ENCODE measurements around the gene SLC43A2. TPM values are rescaled to one million over a fixed set of nuclear protein-coding genes. Genes with fewer than 3 reads are reported as not detected.

The SLC43A2 gene
- total RNA-seq, 1 experiment from 2014 or later, result 12.6 TPM

GRCh38 chr17:1593630-1593931 is 35.1 kb downstream of the SLC43A2 start:
- peak overlapping the region; percentile 1; the same call in 1 of the 2 replicates for H3K4me2 ChIP-seq (ENCODE audit: low read length)
- no peaks in the 10 kb centered on the region for H3K27me3 ChIP-seq (ENCODE audit: insufficient read depth, low read length)
- H3K79me2 ChIP-seq (ENCODE audit: insufficient read depth, low read length), result no peaks in the 10 kb centered on the region
- H4K20me1 ChIP-seq (ENCODE audit: insufficient read depth), result no peaks in the 10 kb centered on the region
- DNase-seq (ENCODE audit: low read depth, low spot score) (no peak), ATAC-seq (no peak)
- intact Hi-C loops (cut with micrococcal nuclease), result no loop called here
- TF ChIP-seq SP1 (IDR thresholded peaks at IDR 0.05; ENCODE audit: low read depth) (no peak), EZH2 (IDR thresholded peaks at IDR 0.05) (no peak), YY1 (IDR thresholded peaks at IDR 0.05; ENCODE audit: extremely low read depth, insufficient replicate concordance, low read depth, low read length) (no peak)
- TF ChIP-seq, protein P1, sequence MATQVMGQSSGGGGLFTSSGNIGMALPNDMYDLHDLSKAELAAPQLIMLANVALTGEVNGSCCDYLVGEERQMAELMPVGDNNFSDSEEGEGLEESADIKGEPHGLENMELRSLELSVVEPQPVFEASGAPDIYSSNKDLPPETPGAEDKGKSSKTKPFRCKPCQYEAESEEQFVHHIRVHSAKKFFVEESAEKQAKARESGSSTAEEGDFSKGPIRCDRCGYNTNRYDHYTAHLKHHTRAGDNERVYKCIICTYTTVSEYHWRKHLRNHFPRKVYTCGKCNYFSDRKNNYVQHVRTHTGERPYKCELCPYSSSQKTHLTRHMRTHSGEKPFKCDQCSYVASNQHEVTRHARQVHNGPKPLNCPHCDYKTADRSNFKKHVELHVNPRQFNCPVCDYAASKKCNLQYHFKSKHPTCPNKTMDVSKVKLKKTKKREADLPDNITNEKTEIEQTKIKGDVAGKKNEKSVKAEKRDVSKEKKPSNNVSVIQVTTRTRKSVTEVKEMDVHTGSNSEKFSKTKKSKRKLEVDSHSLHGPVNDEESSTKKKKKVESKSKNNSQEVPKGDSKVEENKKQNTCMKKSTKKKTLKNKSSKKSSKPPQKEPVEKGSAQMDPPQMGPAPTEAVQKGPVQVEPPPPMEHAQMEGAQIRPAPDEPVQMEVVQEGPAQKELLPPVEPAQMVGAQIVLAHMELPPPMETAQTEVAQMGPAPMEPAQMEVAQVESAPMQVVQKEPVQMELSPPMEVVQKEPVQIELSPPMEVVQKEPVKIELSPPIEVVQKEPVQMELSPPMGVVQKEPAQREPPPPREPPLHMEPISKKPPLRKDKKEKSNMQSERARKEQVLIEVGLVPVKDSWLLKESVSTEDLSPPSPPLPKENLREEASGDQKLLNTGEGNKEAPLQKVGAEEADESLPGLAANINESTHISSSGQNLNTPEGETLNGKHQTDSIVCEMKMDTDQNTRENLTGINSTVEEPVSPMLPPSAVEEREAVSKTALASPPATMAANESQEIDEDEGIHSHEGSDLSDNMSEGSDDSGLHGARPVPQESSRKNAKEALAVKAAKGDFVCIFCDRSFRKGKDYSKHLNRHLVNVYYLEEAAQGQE (IDR thresholded peaks at IDR 0.05; ENCODE audit: low read depth), result no peak
- ChIA-PET POLR2A (no interaction called here), RAD21 (ENCODE audit: low non-redundant PET in 1 of 2, low total read pairs in 2 of 2, uncharacterized antibody in 2 of 2, unreplicated experiment in 2 of 2) (no interaction called here), CTCF (no interaction called here)
- H3K9me3 ChIP-seq (ENCODE audit: control insufficient read depth in 1 of 2, insufficient read depth in 1 of 2, low read depth in 1 of 2, low read length in 2 of 2), result no peaks in the 10 kb centered on the region
- H3K27ac ChIP-seq (ENCODE audit: low read depth, low read length), result no peak overlapping the region
- no TSS peak for BruUV-seq (replicated peaks)
- H3K4me3 ChIP-seq (replicated peaks in 1 of 2; ENCODE audit: low read depth in 1 of 2, low read length in 2 of 2), result no peak overlapping the region
- no peaks in the 10 kb centered on the region for H3K9me2 ChIP-seq (ENCODE audit: insufficient read depth)
- no peaks in the 10 kb centered on the region for H3K36me3 ChIP-seq (ENCODE audit: control insufficient read depth in 1 of 2, insufficient read depth in 2 of 2, low read length in 2 of 2)
- no peak overlapping the region for H2AFZ ChIP-seq (ENCODE audit: low read depth, low read length, poor library complexity, severe bottlenecking)
- H3K9ac ChIP-seq (ENCODE audit: low read length), result no peak overlapping the region
- peaks cover 30 to 52% of the 10 kb centered on the region in 2 experiments for H3K4me1 ChIP-seq (ENCODE audit: control insufficient read depth in 1 of 2, insufficient read depth in 2 of 2, low read length in 2 of 2)

- Histone ChIP-seq H3K4me2 (ENCODE audit: low read length) (peak overlapping the region; percentile 1; the same call in 1 of the 2 replicates), H3K4me3 (replicated peaks in 1 of 2; ENCODE audit: low read depth in 1 of 2, low read length in 2 of 2) (no peak overlapping the region), H4K20me1 (ENCODE audit: insufficient read depth) (no peaks in the 10 kb centered on the region), H3K36me3 (ENCODE audit: control insufficient read depth in 1 of 2, insufficient read depth in 2 of 2, low read length in 2 of 2) (no peaks in the 10 kb centered on the region), H3K27ac (ENCODE audit: low read depth, low read length) (no peak overlapping the region), H3K9me3 (ENCODE audit: control insufficient read depth in 1 of 2, insufficient read depth in 1 of 2, low read depth in 1 of 2, low read length in 2 of 2) (no peaks in the 10 kb centered on the region), H3K79me2 (ENCODE audit: insufficient read depth, low read length) (no peaks in the 10 kb centered on the region), H3K9ac (ENCODE audit: low read length) (no peak overlapping the region), H2AFZ (ENCODE audit: low read depth, low read length, poor library complexity, severe bottlenecking) (no peak overlapping the region), H3K4me1 (ENCODE audit: control insufficient read depth in 1 of 2, insufficient read depth in 2 of 2, low read length in 2 of 2) (peaks cover 29 to 46% of the 10 kb centered on the region in 2 experiments), H3K9me2 (ENCODE audit: insufficient read depth) (no peaks in the 10 kb centered on the region), H3K27me3 (ENCODE audit: insufficient read depth, low read length) (no peaks in the 10 kb centered on the region)
- BruUV-seq (replicated peaks), result no TSS peak
- ATAC-seq, result no peak
- CTCF ChIA-PET, result no interaction called here
- POLR2A ChIA-PET, result no interaction called here
- no peak for DNase-seq (ENCODE audit: low read depth, low spot score)
- RAD21 ChIA-PET (ENCODE audit: low non-redundant PET in 1 of 2, low total read pairs in 2 of 2, uncharacterized antibody in 2 of 2, unreplicated experiment in 2 of 2), result no interaction called here
- intact Hi-C loops (cut with micrococcal nuclease), result no loop called here
- no peak for TF ChIP-seq CBX3 (IDR thresholded peaks at IDR 0.05; ENCODE audit: low read depth)
- TF ChIP-seq CEBPB (IDR thresholded peaks at IDR 0.05; ENCODE audit: low read depth), result no peak
- TF ChIP-seq TCF7L2 (IDR thresholded peaks at IDR 0.05; ENCODE audit: borderline replicate concordance, extremely low read depth, insufficient read depth, insufficient read length), result no peak
- TF ChIP-seq CTCF (IDR thresholded peaks at IDR 0.05 in 2 of 3, conservative IDR thresholded peaks at IDR 0.05 in 1 of 3; ENCODE audit: borderline replicate concordance in 1 of 3, insufficient read depth in 1 of 3, low read depth in 2 of 3, low read length in 2 of 3), result no peak
- TF ChIP-seq, protein P1 (IDR thresholded peaks at IDR 0.05; ENCODE audit: low read depth), result no peak
These were observed 35.6 kb downstream of the SLC43A2 start for GRCh38 chr17:1592751-1593629.
